ENCODE data around the gene VNN1.

GRCh38 chr6:132703936-132704335 is 9.9 kb downstream of the VNN1 start:
- TF ChIP-seq CTCF (IDR thresholded peaks at IDR 0.05 in 2 of 3, conservative IDR thresholded peaks at IDR 0.05 in 1 of 3; ENCODE audit: borderline replicate concordance in 1 of 3, insufficient read depth in 1 of 3, low read depth in 2 of 3, low read length in 2 of 3) (no peak), POLR2AphosphoS5 (IDR thresholded peaks at IDR 0.05; ENCODE audit: low read depth, low read length) (no peak), POLR2A (IDR thresholded peaks at IDR 0.05; ENCODE audit: borderline replicate concordance, extremely low read depth, insufficient read depth, insufficient read length) (no peak), EZH2 (IDR thresholded peaks at IDR 0.05) (no peak), CEBPB (IDR thresholded peaks at IDR 0.05; ENCODE audit: low read depth) (no peak), EZH2phosphoT487 (IDR thresholded peaks at IDR 0.05; ENCODE audit: borderline replicate concordance) (no peak)
- TF ChIP-seq, protein P1, sequence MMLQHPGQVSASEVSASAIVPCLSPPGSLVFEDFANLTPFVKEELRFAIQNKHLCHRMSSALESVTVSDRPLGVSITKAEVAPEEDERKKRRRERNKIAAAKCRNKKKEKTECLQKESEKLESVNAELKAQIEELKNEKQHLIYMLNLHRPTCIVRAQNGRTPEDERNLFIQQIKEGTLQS (IDR thresholded peaks at IDR 0.05): no peak

All from HCT116 (cell line).